Measurements from ENCODE around the gene ADM.

The ADM gene

DNA sequence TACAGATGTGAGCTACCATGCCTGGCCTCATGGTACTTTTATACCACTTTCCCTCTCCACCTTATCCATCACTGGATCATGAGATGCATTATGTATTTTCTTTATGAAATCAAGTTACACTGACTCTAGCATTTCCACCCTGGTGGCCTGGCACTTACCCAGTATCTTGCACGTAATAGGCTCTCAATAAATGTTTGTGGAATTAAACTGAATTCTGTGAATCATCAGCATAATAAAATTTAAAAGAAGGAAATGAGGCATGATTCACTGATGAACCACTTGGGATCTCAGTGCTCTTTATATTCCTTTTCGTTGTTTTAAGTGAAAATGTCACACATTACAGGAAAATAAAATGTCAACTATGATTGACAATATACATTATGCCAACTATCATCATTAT lies 25.1 kb downstream of the ADM start:
- DNase-seq: no peak

DNA sequence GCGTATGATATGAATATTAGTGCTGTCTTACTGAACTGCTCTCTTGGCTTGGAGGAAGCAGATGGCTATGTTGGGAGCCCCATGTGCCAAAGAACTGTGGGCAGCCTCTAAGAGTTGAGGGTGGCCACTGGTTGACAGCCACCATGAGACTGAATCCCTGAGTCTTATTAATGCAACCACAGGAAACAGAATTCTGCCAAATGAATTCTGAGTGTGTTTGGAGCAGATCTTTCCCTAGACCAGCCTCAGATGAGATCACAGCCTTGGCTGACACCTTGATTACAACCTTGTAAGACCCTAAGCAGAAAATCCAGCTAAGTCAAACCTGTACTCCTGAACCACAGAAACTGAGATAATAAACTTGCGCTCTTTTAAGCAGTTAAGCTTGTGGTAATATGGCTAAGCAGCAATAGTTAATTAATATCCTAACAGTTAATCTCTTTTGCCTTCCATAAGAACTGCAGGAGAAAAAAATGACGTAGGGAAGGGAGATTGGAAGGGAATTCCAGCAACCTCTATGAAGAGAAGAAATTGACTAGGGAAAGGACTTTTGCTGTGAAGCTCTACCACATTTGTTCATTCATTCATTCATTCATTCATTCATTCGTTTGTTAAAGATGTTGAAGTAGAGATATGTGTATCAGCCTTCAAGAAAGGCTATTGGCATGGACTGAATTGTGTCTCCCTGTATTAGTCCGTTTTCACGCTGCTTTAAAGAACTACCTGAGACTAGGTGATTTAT lies 26.8 kb downstream of the ADM start:
- DNase-seq: no peak

DNA sequence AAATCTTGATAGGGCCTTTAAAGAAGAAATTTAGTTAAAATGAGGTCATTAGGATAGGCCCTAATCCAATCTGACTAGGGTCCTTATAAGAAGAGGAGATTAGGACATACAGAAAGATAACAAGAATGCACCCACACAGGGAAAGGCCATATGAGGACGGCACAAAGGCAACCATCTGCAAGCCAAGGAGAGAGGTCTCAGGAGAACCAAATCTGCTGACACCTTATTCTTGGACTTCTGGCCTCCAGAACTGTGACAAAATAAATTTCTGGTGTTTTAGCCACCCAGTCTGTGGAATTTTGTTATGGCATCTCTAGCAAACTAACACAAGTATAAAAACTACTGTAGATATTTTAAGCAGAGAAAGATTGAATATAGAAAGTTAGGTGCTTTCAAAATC lies 28.6 kb downstream of the ADM start:
- DNase-seq: no peak

DNA sequence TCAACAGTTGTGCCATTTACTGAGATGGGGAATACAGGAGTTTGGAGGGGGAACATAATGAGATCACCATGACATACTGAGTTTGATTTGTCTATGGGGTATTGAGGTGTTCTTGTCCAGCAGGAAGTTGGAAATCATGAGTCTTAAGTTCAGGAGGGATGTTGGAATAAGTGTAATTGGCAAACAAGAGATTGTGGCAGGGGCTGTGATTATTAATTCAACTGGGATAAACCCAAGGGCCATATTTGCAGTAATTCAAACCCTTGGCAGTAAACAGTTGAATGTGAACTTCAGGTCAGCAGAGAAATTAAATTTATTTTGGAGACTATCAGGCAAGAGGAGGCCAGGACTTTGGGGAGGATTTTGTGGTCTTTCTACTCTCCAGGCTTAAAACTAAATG lies 33.4 kb downstream of the ADM start:
- no peak for DNase-seq

DNA sequence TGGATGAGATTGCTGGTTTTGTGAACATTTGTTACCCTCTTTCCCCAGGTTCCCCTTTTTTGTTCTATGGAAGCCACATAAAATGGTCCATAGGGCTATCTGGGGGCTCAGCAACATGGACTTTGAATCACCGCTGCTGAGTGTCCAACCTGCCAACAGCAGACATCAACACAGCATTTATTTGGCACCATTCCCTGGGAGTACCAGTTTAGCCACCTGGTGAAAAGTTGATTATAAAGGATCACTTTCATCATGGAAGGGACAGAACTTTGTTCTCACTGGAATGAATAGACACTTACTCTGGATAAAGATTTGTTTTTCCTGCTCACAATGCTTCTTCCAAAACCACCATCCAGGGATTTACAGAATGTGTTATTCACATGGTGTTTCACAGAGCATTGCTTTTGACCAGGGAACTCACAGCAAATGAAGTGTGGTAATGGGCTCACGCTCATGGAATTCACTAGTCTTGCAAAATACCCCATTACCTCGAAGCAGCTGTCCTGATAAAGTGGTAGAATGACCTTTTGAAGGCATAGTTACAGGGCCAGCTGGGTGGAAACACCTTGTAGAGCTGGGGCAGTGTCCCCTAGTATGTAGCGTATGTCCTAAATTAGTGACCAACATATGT lies 43.9 kb downstream of the ADM start:
- no peak for DNase-seq

DNA sequence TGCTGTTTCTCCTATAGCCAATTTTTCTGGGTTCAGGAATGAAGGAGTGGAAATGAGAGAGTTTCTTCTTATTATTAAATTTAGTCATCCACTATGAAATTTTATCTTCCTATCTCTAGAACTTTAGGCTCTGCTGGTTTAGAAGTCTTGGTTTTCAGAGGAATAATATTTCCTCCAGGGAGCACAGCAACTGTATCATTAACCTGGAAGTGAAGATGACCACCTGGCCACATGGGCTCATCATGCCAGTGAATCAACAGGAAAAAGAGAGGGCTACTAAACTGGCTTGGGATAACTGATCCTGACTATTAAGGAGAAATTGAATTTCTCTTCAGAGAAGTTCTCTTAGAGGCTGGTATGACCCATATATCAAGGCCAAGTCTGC lies 44.4 kb downstream of the ADM start:
- no peak for DNase-seq

DNA sequence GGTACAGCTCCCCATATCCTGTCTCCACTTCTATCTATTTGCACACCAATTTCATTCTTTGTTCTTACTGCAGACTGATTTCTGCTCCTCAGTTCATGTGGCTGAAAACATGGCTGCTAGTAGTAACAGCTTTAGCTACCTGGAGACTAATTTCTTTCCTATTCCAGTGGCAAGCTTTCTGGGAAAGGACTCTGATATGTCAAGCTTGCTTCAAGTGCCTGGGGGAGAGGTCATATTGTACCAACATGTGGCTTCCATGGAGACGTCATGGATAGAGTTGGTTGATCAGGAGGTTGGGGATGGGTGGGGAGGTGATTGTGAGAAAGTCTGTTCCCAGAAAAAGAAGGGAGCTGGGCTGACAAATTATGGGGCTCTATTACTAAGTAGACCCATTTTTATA lies 44.9 kb downstream of the ADM start:
- DNase-seq: peak; percentile 53

DNA sequence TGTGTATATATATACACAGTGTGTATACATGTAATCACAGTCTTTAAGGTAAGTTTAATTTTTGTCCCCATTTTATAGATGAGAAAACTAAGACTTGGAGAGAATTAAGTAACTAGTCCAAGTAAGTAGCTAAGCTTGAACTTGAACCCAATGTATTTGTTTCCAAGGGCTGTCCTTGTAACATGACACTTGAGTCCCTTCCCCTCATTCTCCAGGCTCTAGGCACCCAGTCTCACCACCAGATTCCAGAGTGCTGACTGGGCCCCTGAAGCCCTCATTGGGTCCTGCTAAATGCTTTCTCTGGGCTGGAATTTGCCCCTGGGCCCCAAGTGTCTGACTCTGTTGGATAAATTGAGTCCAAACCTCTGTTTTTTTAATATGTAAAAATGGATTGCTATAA lies 45.5 kb downstream of the ADM start:
- no peak for DNase-seq

DNA sequence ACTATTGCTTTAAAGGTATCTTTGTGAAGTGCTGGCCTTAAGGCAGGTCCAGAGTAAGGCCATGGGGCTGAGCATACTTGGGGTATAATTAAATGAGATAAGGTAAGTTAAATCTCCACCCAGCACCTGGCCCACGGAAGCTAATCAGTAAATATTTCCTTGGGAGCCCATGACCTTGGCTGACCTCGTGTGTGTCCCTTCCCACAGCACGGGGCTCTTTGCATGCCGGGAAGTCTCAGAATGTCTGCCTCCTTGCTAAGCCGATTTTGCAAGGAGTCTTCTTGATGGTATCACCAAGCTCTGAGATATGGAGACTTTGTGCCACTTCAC lies 46.5 kb downstream of the ADM start:
- peak; percentile 74 for DNase-seq

DNA sequence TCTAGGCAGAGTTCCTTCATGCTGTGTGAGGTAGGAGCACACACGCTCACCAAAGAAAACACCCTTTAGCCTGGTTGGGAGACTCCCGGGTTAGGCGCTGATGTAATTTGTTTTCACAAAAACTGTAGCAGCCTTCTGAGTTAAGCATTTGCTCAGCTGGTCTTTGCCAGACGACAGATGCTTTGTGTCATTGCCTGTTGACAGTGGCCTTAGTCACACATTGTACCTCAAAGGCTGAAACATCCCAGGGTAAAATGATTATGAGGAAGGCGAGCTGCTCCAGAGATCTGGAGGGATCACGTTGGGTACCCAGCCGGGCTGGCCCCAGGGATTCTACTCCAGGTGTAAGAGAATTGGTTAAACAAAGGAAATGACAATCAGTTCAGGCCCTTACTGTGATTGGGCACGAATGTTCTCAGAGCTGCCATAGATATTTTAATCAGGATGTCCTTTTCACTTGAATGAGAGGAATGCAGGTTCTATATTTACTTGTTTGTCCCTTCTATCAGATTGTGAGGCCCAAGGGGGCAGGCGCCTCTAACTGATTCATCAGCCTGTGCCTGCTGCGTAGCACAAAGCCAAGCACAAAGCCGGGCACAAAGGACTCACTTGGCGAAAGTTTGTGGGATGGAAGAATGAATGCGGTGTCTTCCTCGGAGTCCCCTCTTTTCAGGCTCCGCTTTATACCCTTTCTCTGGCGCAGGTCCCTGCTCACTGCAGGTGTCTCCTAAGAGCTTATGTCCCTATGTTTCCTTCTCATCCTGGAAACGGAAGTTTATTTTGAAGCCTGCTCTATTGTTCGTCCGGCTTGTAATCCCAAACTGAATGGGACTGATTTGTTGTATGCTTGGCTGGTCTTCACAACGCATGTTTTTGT lies 47.1 kb downstream of the ADM start:
- DNase-seq: peak; percentile 92

DNA sequence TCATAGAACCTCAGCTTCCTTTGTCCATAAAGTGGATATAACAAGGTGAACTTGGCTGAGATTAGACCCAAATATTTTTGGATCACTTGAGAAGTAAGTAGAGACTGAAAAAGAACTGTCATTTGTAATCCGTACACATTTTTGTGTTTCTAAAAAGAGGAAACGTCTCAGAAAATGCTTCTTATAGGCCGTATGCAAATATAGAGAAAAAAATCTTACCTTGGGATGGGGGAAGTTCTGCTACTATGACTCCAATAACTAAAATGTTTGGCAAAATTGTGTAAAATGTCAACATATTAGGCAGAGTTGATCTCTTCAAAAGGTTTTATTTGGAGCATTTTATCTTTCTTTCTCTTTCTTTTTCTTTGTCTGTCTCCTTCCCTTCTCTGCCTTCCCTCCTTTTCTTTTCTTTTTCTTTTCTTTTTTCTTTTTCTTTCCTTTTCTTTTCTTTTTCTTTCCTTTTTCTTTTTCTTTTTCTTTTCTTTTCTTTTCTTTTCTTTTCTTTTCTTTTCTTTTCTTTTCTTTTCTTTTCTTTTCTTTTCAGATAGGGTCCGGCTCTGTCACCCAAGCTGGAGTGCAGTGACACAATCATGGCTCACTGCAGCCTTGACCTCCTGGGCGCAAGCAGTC lies 48.2 kb downstream of the ADM start:
- no peak for DNase-seq

DNA sequence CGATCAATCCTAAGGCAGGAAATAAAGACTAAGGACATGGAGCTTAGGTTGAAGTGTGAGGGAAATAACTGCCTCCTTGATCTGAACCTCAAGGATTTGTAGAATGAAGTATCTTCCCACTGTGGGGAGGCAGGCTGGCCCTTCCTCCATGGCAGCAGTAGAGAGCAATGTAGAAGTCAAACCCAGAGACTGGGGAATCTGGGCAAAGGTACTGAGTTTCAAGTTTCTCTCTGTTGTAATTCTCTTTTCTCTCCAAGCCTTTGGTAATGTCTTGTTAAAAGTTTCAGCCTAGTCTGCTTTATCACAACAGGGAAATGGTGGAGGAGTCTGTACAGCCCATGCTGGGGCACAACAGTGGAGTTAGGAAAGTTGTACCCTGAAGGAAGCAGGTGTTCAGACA lies 49.5 kb downstream of the ADM start:
- DNase-seq: no peak

DNA sequence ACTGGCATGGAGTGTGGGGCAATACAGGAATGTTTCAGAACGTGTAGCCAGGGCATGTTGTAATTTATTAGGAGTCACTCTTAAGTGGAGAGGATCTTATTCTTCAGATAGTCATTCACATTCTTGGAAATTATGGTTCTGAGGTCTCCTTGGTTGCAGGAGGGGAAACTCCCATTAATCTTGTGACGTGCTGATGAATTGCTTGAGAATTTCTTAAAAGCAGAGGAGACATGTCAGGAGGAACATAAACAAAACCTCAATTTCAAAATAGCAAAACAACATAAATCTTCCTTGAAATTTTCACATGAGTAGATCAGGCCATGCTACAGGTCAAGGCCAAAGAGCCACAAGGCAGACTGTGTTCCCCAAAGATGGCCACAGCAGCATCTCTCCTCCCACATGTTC lies 50.4 kb downstream of the ADM start:
- DNase-seq: no peak

DNA sequence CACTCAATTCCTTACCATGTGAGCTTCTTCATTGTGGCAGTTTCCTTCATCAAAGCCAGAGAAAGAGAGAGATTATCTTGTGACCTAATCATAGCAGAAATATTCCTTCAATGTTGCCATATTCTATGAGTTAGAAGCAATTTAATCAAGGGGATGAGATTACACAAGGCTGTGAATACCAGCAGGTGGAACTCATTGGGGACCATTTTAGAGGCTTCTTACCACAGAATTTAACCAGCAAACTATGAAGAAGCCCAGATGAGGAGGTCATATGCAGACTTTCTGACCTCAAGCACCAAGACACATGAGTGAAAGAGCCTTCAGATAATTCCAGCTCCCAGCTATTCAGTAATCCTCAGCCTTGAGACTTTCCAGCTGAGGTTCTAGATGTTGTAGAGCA lies 51.3 kb downstream of the ADM start:
- DNase-seq: no peak

Measured in NCI-H2029 (cell line).